Epidermal melanocyte (primary cell): ENCODE measurements around the gene SECTM1.
A peak's percentile ranks its signal among the peaks of the same experiment; 100 is the strongest.

ENCODE experiments used
- DNase-seq: peaks from one replicate; pipeline ENCODE4 v3.0.0; 2011; ENCODE audit warnings: low spot score; ENCODE audit not compliant: insufficient read length

Gene SECTM1

GRCh38 chr17:82281502-82282238, 51.9 kb downstream of the SECTM1 start:
- DNase-seq, result no peak

- DNase-seq, result no peak
Measured at GRCh38 chr17:82281076-82281475, 52.5 kb downstream of the SECTM1 start.

- DNase-seq, result no peak
Measured at GRCh38 chr17:82280537-82280936, 53.0 kb downstream of the SECTM1 start.

GRCh38 chr17:82278786-82279391, 54.7 kb downstream of the SECTM1 start:
- DNase-seq, result no peak

GRCh38 chr17:82278308-82278707, 55.3 kb downstream of the SECTM1 start:
- no peak for DNase-seq

GRCh38 chr17:82277851-82278250, 55.7 kb downstream of the SECTM1 start:
- no peak for DNase-seq

GRCh38 chr17:82276938-82277337, 56.6 kb downstream of the SECTM1 start:
- DNase-seq, result no peak

GRCh38 chr17:82275326-82275725, 58.2 kb downstream of the SECTM1 start:
- DNase-seq, result no peak

GRCh38 chr17:82274134-82275020, 59.2 kb downstream of the SECTM1 start:
- no peak for DNase-seq

- DNase-seq, result peak; percentile 95
Measured at GRCh38 chr17:82273327-82274133, 60.0 kb downstream of the SECTM1 start, which contains the start of gene CSNK1D. Gene CSNK1D, minus strand, starts transcription at chr17:82273700. Its CDS starts 319 bp downstream, at chr17:82273381.

- DNase-seq, result no peak
Measured at GRCh38 chr17:82272495-82273326, 60.9 kb downstream of the SECTM1 start.

GRCh38 chr17:82271401-82271800, 62.2 kb downstream of the SECTM1 start:
- no peak for DNase-seq
